ENCODE measurements around the gene FER1L5. TPM values are rescaled to one million over a fixed set of nuclear protein-coding genes. Genes with fewer than 3 reads are reported as not detected.
"Not testable (repeated sequence)": the region's sequence is repeated elsewhere in the genome, so short reads cannot be mapped to it uniquely, and the experiment has no call there.

FER1L5 gene
- total RNA-seq, 1 donor from 2014 or later = 0.08 TPM

GRCh38 chr2:96631804-96632435, 10.6 kb upstream of the FER1L5 start:
- intact Hi-C loops (cut with DNase I) = no loop called here
- DNase-seq (ENCODE audit: low spot score) = no peak

GRCh38 chr2:96633641-96634040, 8.9 kb upstream of the FER1L5 start:
- no peak for DNase-seq (ENCODE audit: low spot score)
- intact Hi-C loops (cut with DNase I) = no loop called here

- DNase-seq (ENCODE audit: low spot score) = no peak
- intact Hi-C loops (cut with DNase I) = loop anchor here (2.0 to 5.0 kb wide), 3 partner anchors 100 to 271 kb away; partner anchors contain the start of gene ARID5A
These were observed 5.9 kb upstream of the FER1L5 start for GRCh38 chr2:96636551-96637171.

GRCh38 chr2:96637385-96638143, 5.0 kb upstream of the FER1L5 start:
- peak; percentile 97 for DNase-seq (ENCODE audit: low spot score)
- intact Hi-C loops (cut with DNase I) = loop anchor here (1.0 to 5.0 kb wide), 5 partner anchors 101 to 270 kb away; partner anchors contain the start of genes ARID5A, CNNM4 and LMAN2L

GRCh38 chr2:96638144-96639121, 4.1 kb upstream of the FER1L5 start, which contains the start of gene KANSL3:
KANSL3 (minus strand) TSS chr2:96638312; CDS start chr2:96637135, 1,177 bp downstream.
- intact Hi-C loops (cut with DNase I) = loop anchor here (1.0 to 5.0 kb wide), 4 partner anchors 102 to 269 kb away; partner anchors contain the start of genes CNNM4 and LMAN2L
- DNase-seq (ENCODE audit: low spot score) = peak; percentile 97

- DNase-seq (ENCODE audit: low spot score) = no peak
These were observed 5.1 kb downstream of the FER1L5 start for GRCh38 chr2:96647681-96648080.

GRCh38 chr2:96648306-96648930, 5.9 kb downstream of the FER1L5 start:
- intact Hi-C loops (cut with DNase I) = no loop called here
- no peak for DNase-seq (ENCODE audit: low spot score)

More at GRCh38 chr2:96647681-96648080, 5.1 kb downstream of the FER1L5 start:
- intact Hi-C loops (cut with DNase I) = no loop called here

- DNase-seq (ENCODE audit: low spot score) = no peak
- intact Hi-C loops (cut with DNase I) = no loop called here
These were observed 6.8 kb downstream of the FER1L5 start for GRCh38 chr2:96649342-96649741.

- no peak for DNase-seq (ENCODE audit: low spot score)
- intact Hi-C loops (cut with DNase I) = no loop called here
These were observed 9.2 kb downstream of the FER1L5 start for GRCh38 chr2:96651793-96652192.

GRCh38 chr2:96654791-96655190, 12.2 kb downstream of the FER1L5 start:
- DNase-seq (ENCODE audit: low spot score); intact Hi-C loops (cut with DNase I): not testable (repeated sequence)

- intact Hi-C loops (cut with DNase I) = no loop called here
- DNase-seq (ENCODE audit: low spot score) = no peak
These were observed 13.0 kb downstream of the FER1L5 start for GRCh38 chr2:96655526-96655925.

GRCh38 chr2:96656540-96656939, 14.0 kb downstream of the FER1L5 start:
- intact Hi-C loops (cut with DNase I) = no loop called here
- no peak for DNase-seq (ENCODE audit: low spot score)

GRCh38 chr2:96661324-96661723, 18.8 kb downstream of the FER1L5 start:
- intact Hi-C loops (cut with DNase I) = no loop called here
- no peak for DNase-seq (ENCODE audit: low spot score)

GRCh38 chr2:96662360-96662759, 19.8 kb downstream of the FER1L5 start:
- intact Hi-C loops (cut with DNase I) = no loop called here
- DNase-seq (ENCODE audit: low spot score) = no peak

GRCh38 chr2:96663177-96663576, 20.6 kb downstream of the FER1L5 start:
- intact Hi-C loops (cut with DNase I) = no loop called here

GRCh38 chr2:96663829-96664228, 21.3 kb downstream of the FER1L5 start:
- no peak for DNase-seq (ENCODE audit: low spot score)
- intact Hi-C loops (cut with DNase I) = no loop called here

More at GRCh38 chr2:96663177-96663576, 20.6 kb downstream of the FER1L5 start:
- DNase-seq (ENCODE audit: low spot score) = no peak

- DNase-seq (ENCODE audit: low spot score) = no peak
- intact Hi-C loops (cut with DNase I) = no loop called here
These were observed 21.9 kb downstream of the FER1L5 start for GRCh38 chr2:96664366-96664925.

GRCh38 chr2:96665083-96665569, 22.6 kb downstream of the FER1L5 start:
- intact Hi-C loops (cut with DNase I) = no loop called here
- no peak for DNase-seq (ENCODE audit: low spot score)

All from cardiac septum (tissue), 1 donor.